Brain microvascular endothelial cell (primary cell): ENCODE results near the gene CUL2.
"Not testable (repeated sequence)": the region's sequence is repeated elsewhere in the genome, so short reads cannot be mapped to it uniquely, and the experiment has no call there.

Experiments used
- DNase-seq: peaks from one replicate; pipeline ENCODE4 v3.0.0-alpha.2; 2020
- H3K27ac ChIP-seq: fragments of 250-450 bp; sonication (Bioruptor Pico); 2 replicates; pipeline ENCODE4 v1.5.1; 2020; ENCODE audit warnings: mild to moderate bottlenecking, moderate library complexity
- H3K27me3 ChIP-seq: fragments of 250-450 bp; sonication (Bioruptor Pico); replicated peaks from 2 replicates; pipeline ENCODE4 v1.5.1; 2020; ENCODE audit warnings: mild to moderate bottlenecking
- H3K36me3 ChIP-seq: fragments of 250-450 bp; sonication (Bioruptor Pico); replicated peaks from 2 replicates; pipeline ENCODE4 v1.5.1; 2020; ENCODE audit warnings: mild to moderate bottlenecking
- H3K4me3 ChIP-seq: 2 replicates; pipeline ENCODE4 v1.5.1; 2011; ENCODE audit warnings: low read depth, mild to moderate bottlenecking, control low read depth, low read length, moderate library complexity
- CTCF ChIP-seq: IDR thresholded peaks from 2 replicates; pipeline ENCODE4 v1.5.1; 2011; ENCODE audit warnings: low read depth, mild to moderate bottlenecking, moderate library complexity, low read length, control low read depth, inconsistent platforms; ENCODE audit errors: missing control alignments
- in situ Hi-C: cut with HindIII; loops from 2 replicates; pipeline ENCODE4 v1.10.0; 2017; ENCODE audit warnings: low sequenced_read_pairs, low pct_ligation_motif_present

CUL2 gene

GRCh38 chr10:34981844-34982243, 108.3 kb downstream of the CUL2 start:
- DNase-seq, result no peak
- no peaks in the 10 kb centered on the region for H3K27me3 ChIP-seq
- no peak overlapping the region for H3K4me3 ChIP-seq
- TF ChIP-seq CTCF, result no peak
- no peaks in the 10 kb centered on the region for H3K36me3 ChIP-seq
- in situ Hi-C loops, result no loop called here
- no peak overlapping the region for H3K27ac ChIP-seq

DNA sequence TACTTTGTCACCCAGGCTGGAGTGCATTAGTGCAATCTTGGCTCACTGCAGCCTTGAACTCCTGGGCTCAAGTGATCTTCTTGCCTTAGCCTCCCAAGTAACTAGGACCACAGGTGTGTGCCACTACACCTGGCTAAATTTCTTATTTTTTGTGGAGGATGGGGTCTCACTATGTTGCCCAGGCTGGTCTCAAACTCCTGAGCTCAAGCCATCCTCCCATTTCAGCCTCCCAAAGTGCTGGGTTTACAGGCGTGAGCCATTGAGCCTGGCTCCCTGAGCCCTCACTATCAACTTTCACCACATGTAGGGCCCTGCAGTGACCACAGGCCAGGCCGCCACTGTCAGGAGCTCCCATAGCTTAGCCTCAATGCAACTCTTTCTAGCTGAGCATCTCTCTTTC, 110.2 kb downstream of the CUL2 start:
- H3K27ac ChIP-seq, result no peak overlapping the region
- in situ Hi-C loops, result no loop called here
- H3K27me3 ChIP-seq, result no peaks in the 10 kb centered on the region
- H3K36me3 ChIP-seq, result no peaks in the 10 kb centered on the region
- no peak for TF ChIP-seq CTCF
- DNase-seq, result no peak
- H3K4me3 ChIP-seq, result no peak overlapping the region

- H3K27ac ChIP-seq, result no peak overlapping the region
- H3K4me3 ChIP-seq, result no peak overlapping the region
- no peaks in the 10 kb centered on the region for H3K36me3 ChIP-seq
- no peaks in the 10 kb centered on the region for H3K27me3 ChIP-seq
- no peak for TF ChIP-seq CTCF
- DNase-seq, result no peak
- in situ Hi-C loops, result no loop called here
Measured at GRCh38 chr10:34978080-34978479, 112.1 kb downstream of the CUL2 start.

DNA sequence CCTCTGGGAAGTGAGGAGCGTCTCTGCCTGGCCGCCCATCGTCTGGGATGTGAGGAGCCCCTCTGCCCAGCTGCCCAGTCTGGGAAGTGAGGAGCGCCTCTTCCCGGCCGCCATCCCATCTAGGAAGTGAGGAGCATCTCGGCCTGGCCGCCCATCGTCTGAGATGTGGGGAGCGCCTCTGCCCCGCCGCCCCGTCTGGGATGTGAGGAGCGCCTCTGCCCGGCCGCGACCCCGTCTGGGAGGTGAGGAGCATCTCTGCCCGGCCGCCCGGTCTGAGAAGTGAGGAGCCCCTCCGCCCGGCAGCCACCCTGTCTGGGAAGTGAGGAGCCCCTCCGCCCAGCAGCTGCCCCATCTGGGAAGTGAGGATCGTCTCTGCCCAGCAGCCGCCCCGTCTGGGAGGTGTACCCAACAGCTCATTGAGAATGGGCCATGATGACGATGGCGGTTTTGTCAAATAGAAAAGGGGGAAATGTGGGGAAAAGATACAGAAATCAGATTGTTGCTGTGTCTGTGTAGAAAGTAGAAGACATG, 113.7 kb downstream of the CUL2 start:
- H3K27me3 ChIP-seq, H3K4me3 ChIP-seq, H3K27ac ChIP-seq, in situ Hi-C loops, DNase-seq, H3K36me3 ChIP-seq: not testable (repeated sequence)

DNA sequence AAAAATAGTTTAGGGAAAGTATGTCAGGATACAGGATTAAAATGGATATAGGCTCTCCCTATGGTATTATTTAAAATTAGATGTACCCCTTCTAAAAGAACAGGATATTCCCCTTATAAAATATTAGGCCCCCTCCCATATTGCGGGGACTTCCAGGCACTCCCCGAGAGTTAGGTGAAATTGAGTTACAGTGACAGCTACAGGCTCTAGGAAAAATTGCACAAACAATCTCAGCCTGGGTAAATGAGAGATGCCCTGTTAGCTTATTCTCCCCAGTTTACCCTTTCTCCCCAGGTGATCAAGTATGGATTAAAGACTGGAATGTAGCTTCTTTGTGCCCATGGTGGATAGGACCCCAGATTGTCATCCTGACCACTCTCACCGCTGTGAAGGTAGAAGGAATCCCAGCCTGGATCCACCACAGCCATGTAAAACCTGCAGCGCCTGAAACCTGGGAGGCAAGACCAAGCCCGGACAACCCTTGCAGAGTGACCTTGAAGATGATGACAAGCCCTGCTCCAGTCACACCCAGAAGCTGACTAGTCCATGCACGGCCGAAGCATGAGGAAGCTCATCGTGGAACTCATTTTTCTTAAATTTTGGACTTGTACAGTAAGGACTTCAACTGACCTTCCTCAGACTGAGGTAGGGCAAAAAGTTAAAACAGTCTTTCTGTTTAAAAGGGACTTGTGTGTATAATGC, 115.6 kb downstream of the CUL2 start:
- DNase-seq, H3K36me3 ChIP-seq, H3K4me3 ChIP-seq, H3K27ac ChIP-seq, in situ Hi-C loops, H3K27me3 ChIP-seq: not testable (repeated sequence)
- peak; percentile 17 for TF ChIP-seq CTCF

DNA sequence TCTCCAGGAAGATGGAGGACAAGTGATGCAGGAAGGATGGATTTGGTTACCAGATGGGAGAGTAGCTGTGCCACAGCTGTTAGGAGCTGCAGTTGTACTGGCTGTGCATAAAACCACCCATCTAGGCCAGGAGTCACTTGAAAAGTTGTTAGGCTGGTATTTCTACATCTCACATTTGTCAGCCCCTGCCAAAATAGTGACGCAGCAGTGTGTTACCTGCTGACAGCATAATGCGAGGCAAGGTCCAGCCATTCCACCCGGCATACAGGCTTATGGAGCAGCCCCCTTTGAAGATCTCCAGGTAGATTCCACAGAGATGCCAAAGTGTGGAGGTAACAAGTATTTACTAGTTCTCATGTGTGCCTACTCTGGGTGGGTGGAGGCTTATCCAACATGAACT, 116.4 kb downstream of the CUL2 start:
- H3K27me3 ChIP-seq, in situ Hi-C loops, H3K4me3 ChIP-seq, DNase-seq, H3K36me3 ChIP-seq, H3K27ac ChIP-seq: not testable (repeated sequence)

DNA sequence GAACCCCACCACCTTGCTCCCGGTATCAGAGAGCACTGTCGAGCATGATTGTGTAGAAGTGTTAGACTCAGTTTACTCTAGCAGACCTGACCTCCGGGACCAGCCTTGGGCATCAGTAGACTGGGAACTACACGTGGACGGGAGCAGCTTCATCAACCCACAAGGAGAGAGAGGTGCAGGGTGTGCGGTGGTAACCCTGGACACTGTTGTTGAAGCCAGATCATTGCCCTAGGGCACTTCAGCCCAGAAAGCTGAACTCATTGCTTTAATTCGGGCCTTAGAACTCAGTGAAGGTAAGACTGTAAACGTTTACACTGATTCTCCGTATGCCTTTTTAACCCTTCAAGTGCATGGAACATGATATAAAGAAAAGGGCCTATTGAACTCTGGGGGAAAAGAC, 117.0 kb downstream of the CUL2 start:
- in situ Hi-C loops, H3K4me3 ChIP-seq, H3K36me3 ChIP-seq, H3K27ac ChIP-seq, H3K27me3 ChIP-seq, DNase-seq: not testable (repeated sequence)

DNA sequence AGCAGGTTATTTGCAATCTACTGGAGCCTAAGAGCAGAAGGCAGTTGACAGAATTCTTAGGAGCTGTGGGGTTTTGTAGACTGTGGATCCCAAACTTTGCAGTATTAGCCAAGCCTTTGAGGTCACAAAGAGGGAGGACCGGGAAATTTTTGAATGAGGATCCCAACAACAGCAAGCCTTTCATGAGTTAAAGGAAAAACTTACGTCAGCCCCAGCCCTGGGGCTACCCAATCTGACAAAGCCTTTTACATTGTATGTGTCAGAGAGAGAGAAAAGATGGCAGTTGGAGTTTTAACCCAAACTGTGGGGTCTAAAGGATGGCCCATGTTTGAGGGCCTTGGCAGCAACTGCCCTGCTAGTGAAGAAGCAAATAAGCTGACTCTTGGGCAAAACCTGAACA, 117.5 kb downstream of the CUL2 start:
- H3K4me3 ChIP-seq, DNase-seq, H3K27me3 ChIP-seq, in situ Hi-C loops, H3K36me3 ChIP-seq, H3K27ac ChIP-seq: not testable (repeated sequence)

- H3K27me3 ChIP-seq, DNase-seq, H3K36me3 ChIP-seq, H3K27ac ChIP-seq, in situ Hi-C loops, H3K4me3 ChIP-seq: not testable (repeated sequence)
Measured at GRCh38 chr10:34971606-34972334, 118.4 kb downstream of the CUL2 start.
